Activated CD8-positive, alpha-beta T cell treated with anti-CD3 and anti-CD28 coated beads, Interleukin-2, amount 10 ng/mL, durations not matched to agents 7 days and 5 days (primary cell): Measurements from ENCODE around the gene SLIT3. TPM values are rescaled to one million over a fixed set of nuclear protein-coding genes. Genes with fewer than 3 reads are reported as not detected.

Source experiments
- ATAC-seq: fragments of 150-1000 bp; cut with Tn5 transposase; one replicate; pipeline ENCODE4 v1.10.0; 2021; ENCODE audit warnings: moderate library complexity
- CTCF ChIA-PET: fragments of 350-600 bp; sonication (Branson Sonifier 250); formaldehyde crosslinking; loops from one replicate; lab custom pipeline; 2021; ENCODE audit warnings: antibody characterized with exemption; lab: Charles Lee
- POLR2A ChIA-PET: fragments of 350-600 bp; sonication (Branson Sonifier 250); formaldehyde crosslinking; loops from one replicate; lab custom pipeline; 2021; ENCODE audit warnings: antibody characterized with exemption; lab: Charles Lee
- DNase-seq: peaks from one replicate; pipeline ENCODE4 v3.0.0-alpha.2; 2020
- H3K27ac Mint-ChIP-seq: one replicate; pipeline ENCODE4 v1.8.0; 2021; ENCODE audit warnings: mild to moderate bottlenecking, mixed read lengths
- H3K27me3 Mint-ChIP-seq: one replicate; pipeline ENCODE4 v1.8.0; 2021; ENCODE audit warnings: low read depth, mixed read lengths
- H3K36me3 Mint-ChIP-seq: one replicate; pipeline ENCODE4 v1.8.0; 2021; ENCODE audit warnings: low read depth, mixed read lengths
- H3K4me1 Mint-ChIP-seq: one replicate; pipeline ENCODE4 v1.8.0; 2021; ENCODE audit warnings: low read depth, mixed read lengths
- H3K4me3 Mint-ChIP-seq: one replicate; pipeline ENCODE4 v1.8.0; 2021; ENCODE audit warnings: mild to moderate bottlenecking, mixed read lengths
- H3K9me3 Mint-ChIP-seq: one replicate; pipeline ENCODE4 v1.8.0; 2022; ENCODE audit warnings: mixed read lengths; ENCODE audit not compliant: insufficient read depth
- total RNA-seq, 2 experiments: library from RNA; stranded (reverse); gene quantifications; one replicate each; pipeline ENCODE4 v1.2.3, GENCODE V29; 2021

The SLIT3 gene
- total RNA-seq, 2 experiments from 2014 or later = not detected

GRCh38 chr5:168784454-168784853, 516.5 kb downstream of the SLIT3 start:
- no peak overlapping the region for H3K27ac Mint-ChIP-seq
- no peak for DNase-seq
- H3K36me3 Mint-ChIP-seq = no peaks in the 10 kb centered on the region
- no peaks in the 10 kb centered on the region for H3K27me3 Mint-ChIP-seq
- CTCF ChIA-PET = no interaction called here
- H3K9me3 Mint-ChIP-seq = no peaks in the 10 kb centered on the region
- H3K4me1 Mint-ChIP-seq = no peaks in the 10 kb centered on the region
- POLR2A ChIA-PET = no interaction called here
- no peak overlapping the region for H3K4me3 Mint-ChIP-seq
- no peak for ATAC-seq

- no peaks in the 10 kb centered on the region for H3K4me1 Mint-ChIP-seq
- POLR2A ChIA-PET = interaction anchor here (0.6 kb wide), 1 partner anchor 975 kb away, joined by 6 read pairs; no protein-coding TSS in a partner anchor
- ATAC-seq = no peak
Observed at GRCh38 chr5:168781941-168782571, 518.9 kb downstream of the SLIT3 start.

GRCh38 chr5:168780888-168781287, 520.1 kb downstream of the SLIT3 start:
- Mint-ChIP-seq H3K4me3 (no peak overlapping the region), H3K4me1 (no peaks in the 10 kb centered on the region), H3K36me3 (no peaks in the 10 kb centered on the region), H3K27ac (no peak overlapping the region), H3K9me3 (no peaks in the 10 kb centered on the region), H3K27me3 (no peaks in the 10 kb centered on the region)
- ChIA-PET POLR2A (interaction anchor here (1.2 kb wide), 1 partner anchor 35 kb away, joined by 4 read pairs; no protein-coding TSS in a partner anchor), CTCF (no interaction called here)
- DNase-seq (no peak), ATAC-seq (no peak)

More at GRCh38 chr5:168781941-168782571, 518.9 kb downstream of the SLIT3 start:
- Mint-ChIP-seq H3K4me3 (no peak overlapping the region), H3K27me3 (no peaks in the 10 kb centered on the region), H3K27ac (no peak overlapping the region), H3K36me3 (no peaks in the 10 kb centered on the region), H3K9me3 (no peaks in the 10 kb centered on the region)
- CTCF ChIA-PET = no interaction called here
- no peak for DNase-seq

GRCh38 chr5:168779333-168779732, 521.6 kb downstream of the SLIT3 start:
- DNase-seq = no peak
- ChIA-PET CTCF (no interaction called here), POLR2A (no interaction called here)
- Mint-ChIP-seq H3K4me1 (no peaks in the 10 kb centered on the region), H3K27me3 (no peaks in the 10 kb centered on the region), H3K36me3 (no peaks in the 10 kb centered on the region), H3K9me3 (no peaks in the 10 kb centered on the region), H3K27ac (no peak overlapping the region), H3K4me3 (no peak overlapping the region)
- ATAC-seq = no peak

- DNase-seq = no peak
- H3K4me3 Mint-ChIP-seq = no peak overlapping the region
- H3K27ac Mint-ChIP-seq = no peak overlapping the region
- H3K36me3 Mint-ChIP-seq = no peaks in the 10 kb centered on the region
- H3K4me1 Mint-ChIP-seq = no peaks in the 10 kb centered on the region
- H3K27me3 Mint-ChIP-seq = no peaks in the 10 kb centered on the region
- no peak for ATAC-seq
- H3K9me3 Mint-ChIP-seq = no peaks in the 10 kb centered on the region
- CTCF ChIA-PET = no interaction called here
- POLR2A ChIA-PET = no interaction called here
Observed at GRCh38 chr5:168778536-168778935, 522.4 kb downstream of the SLIT3 start.

GRCh38 chr5:168777651-168778050, 523.3 kb downstream of the SLIT3 start:
- Mint-ChIP-seq H3K9me3 (no peaks in the 10 kb centered on the region), H3K27ac (no peak overlapping the region), H3K27me3 (no peaks in the 10 kb centered on the region), H3K36me3 (no peaks in the 10 kb centered on the region), H3K4me1 (no peaks in the 10 kb centered on the region), H3K4me3 (no peak overlapping the region)
- ChIA-PET POLR2A (no interaction called here), CTCF (no interaction called here)
- DNase-seq (no peak), ATAC-seq (no peak)

GRCh38 chr5:168776070-168776469, 524.9 kb downstream of the SLIT3 start:
- H3K4me3 Mint-ChIP-seq = no peak overlapping the region
- no peaks in the 10 kb centered on the region for H3K9me3 Mint-ChIP-seq
- H3K36me3 Mint-ChIP-seq = no peaks in the 10 kb centered on the region
- ATAC-seq (no peak), DNase-seq (no peak)
- no peaks in the 10 kb centered on the region for H3K27me3 Mint-ChIP-seq
- H3K4me1 Mint-ChIP-seq = no peaks in the 10 kb centered on the region
- no peak overlapping the region for H3K27ac Mint-ChIP-seq
- ChIA-PET CTCF (no interaction called here), POLR2A (no interaction called here)

GRCh38 chr5:168773226-168773625, 527.7 kb downstream of the SLIT3 start:
- H3K4me3 Mint-ChIP-seq = no peak overlapping the region
- no peaks in the 10 kb centered on the region for H3K4me1 Mint-ChIP-seq
- DNase-seq = no peak
- no peaks in the 10 kb centered on the region for H3K27me3 Mint-ChIP-seq
- no peaks in the 10 kb centered on the region for H3K36me3 Mint-ChIP-seq
- no peaks in the 10 kb centered on the region for H3K9me3 Mint-ChIP-seq
- ChIA-PET CTCF (no interaction called here), POLR2A (no interaction called here)
- ATAC-seq = no peak
- no peak overlapping the region for H3K27ac Mint-ChIP-seq

- Mint-ChIP-seq H3K4me3 (no peak overlapping the region), H3K4me1 (no peaks in the 10 kb centered on the region), H3K27me3 (no peaks in the 10 kb centered on the region), H3K9me3 (no peaks in the 10 kb centered on the region), H3K27ac (no peak overlapping the region), H3K36me3 (no peaks in the 10 kb centered on the region)
- ChIA-PET POLR2A (no interaction called here), CTCF (no interaction called here)
- no peak for DNase-seq
- ATAC-seq = no peak
Observed at GRCh38 chr5:168772316-168772961, 528.5 kb downstream of the SLIT3 start.

GRCh38 chr5:168771678-168772077, 529.3 kb downstream of the SLIT3 start:
- POLR2A ChIA-PET = no interaction called here
- H3K4me1 Mint-ChIP-seq = no peaks in the 10 kb centered on the region
- CTCF ChIA-PET = no interaction called here
- H3K9me3 Mint-ChIP-seq = no peaks in the 10 kb centered on the region
- DNase-seq = no peak
- no peak for ATAC-seq
- no peaks in the 10 kb centered on the region for H3K36me3 Mint-ChIP-seq
- H3K27me3 Mint-ChIP-seq = no peaks in the 10 kb centered on the region
- no peak overlapping the region for H3K4me3 Mint-ChIP-seq
- H3K27ac Mint-ChIP-seq = no peak overlapping the region

- H3K27me3 Mint-ChIP-seq = no peaks in the 10 kb centered on the region
- no peak overlapping the region for H3K4me3 Mint-ChIP-seq
- ATAC-seq (no peak), DNase-seq (no peak)
- H3K36me3 Mint-ChIP-seq = no peaks in the 10 kb centered on the region
- H3K9me3 Mint-ChIP-seq = no peaks in the 10 kb centered on the region
- no peak overlapping the region for H3K27ac Mint-ChIP-seq
- POLR2A ChIA-PET = no interaction called here
- no peaks in the 10 kb centered on the region for H3K4me1 Mint-ChIP-seq
- CTCF ChIA-PET = no interaction called here
Observed at GRCh38 chr5:168770996-168771395, 529.9 kb downstream of the SLIT3 start.

GRCh38 chr5:168770036-168770498, 530.9 kb downstream of the SLIT3 start:
- Mint-ChIP-seq H3K9me3 (no peaks in the 10 kb centered on the region), H3K27me3 (no peaks in the 10 kb centered on the region), H3K4me1 (no peaks in the 10 kb centered on the region), H3K27ac (no peak overlapping the region), H3K36me3 (no peaks in the 10 kb centered on the region), H3K4me3 (no peak overlapping the region)
- DNase-seq (no peak), ATAC-seq (no peak)
- POLR2A ChIA-PET = interaction anchor here (0.6 kb wide), 1 partner anchor 43 kb away, joined by 4 read pairs; no protein-coding TSS in a partner anchor
- CTCF ChIA-PET = no interaction called here
